K562 (cell line): Measurements from ENCODE around the gene NES. TPM values are rescaled to one million over a fixed set of nuclear protein-coding genes. Genes with fewer than 3 reads are reported as not detected.

Experiments
- ARHGAP35 ChIP-seq: fragments of 450-650 bp; IDR thresholded peaks from 2 replicates; pipeline ENCODE4 v1.6.1; 2018; ENCODE audit not compliant: partially characterized antibody
- CBX1 ChIP-seq: sonication (generic); IDR thresholded peaks from 2 replicates; pipeline ENCODE4 v1.6.1; 2016; ENCODE audit warnings: antibody characterized with exemption, low read depth, mild to moderate bottlenecking
- CC2D1A ChIP-seq: fragments of 450-650 bp; IDR thresholded peaks from 2 replicates; pipeline ENCODE4 v1.6.1; 2017; ENCODE audit warnings: mild to moderate bottlenecking
- FOXM1 ChIP-seq, 2 experiments: fragments of 450-650 bp in 1 of 2; sonication (generic) in 1 of 2; formaldehyde crosslinking in 1 of 2; IDR thresholded peaks; 2 replicates each; pipeline versions ENCODE4 v1.6.1 to v1.9.0; 2017 to 2022; ENCODE audit warnings: low read depth in 2 of 2, mild to moderate bottlenecking in 2 of 2, missing genetic modification reagents in 1 of 2, moderate library complexity in 1 of 2
- GABPB1 ChIP-seq: sonication (generic); formaldehyde crosslinking; IDR thresholded peaks from 2 replicates; pipeline ENCODE4 v1.8.0; 2022; ENCODE audit warnings: mild to moderate bottlenecking, missing genetic modification reagents
- HDAC1 ChIP-seq, 2 experiments: fragments of 450-650 bp; IDR thresholded peaks; 2 replicates each; pipeline ENCODE4 v1.6.1; 2016 to 2017; ENCODE audit warnings: inconsistent platforms in 1 of 2, mild to moderate bottlenecking in 1 of 2, moderate library complexity in 1 of 2
- MYNN ChIP-seq, 2 experiments: sonication (generic); formaldehyde crosslinking in 1 of 2; IDR thresholded peaks; 2 replicates each; pipeline versions ENCODE4 v1.5.0 to v1.6.1; 2016 to 2020; ENCODE audit warnings: antibody characterized with exemption in 1 of 2, missing genetic modification reagents in 1 of 2
- SRSF3 ChIP-seq: fragments of 200-400 bp; formaldehyde crosslinking; IDR thresholded peaks from 2 replicates; pipeline ENCODE4 v1.6.1; 2016; ENCODE audit warnings: mild to moderate bottlenecking, low read length, moderate library complexity; ENCODE audit not compliant: insufficient read depth
- STAG1 ChIP-seq: sonication (generic); formaldehyde crosslinking; IDR thresholded peaks from 2 replicates; pipeline ENCODE4 v1.5.0; 2020; ENCODE audit warnings: missing genetic modification reagents, borderline replicate concordance
- ZNF699 ChIP-seq: fragments of 250-450 bp; sonication (Bioruptor Pico); IDR thresholded peaks from 2 replicates; pipeline ENCODE4 v1.8.0; 2021; ENCODE audit warnings: mild to moderate bottlenecking, moderate library complexity; ENCODE audit not compliant: insufficient replicate concordance
- polyA plus RNA-seq, 8 experiments: library from polyadenylated mRNA; depleted of rRNA in 4 of 8; stranded (reverse) in 5 of 8; unstranded in 3 of 8; fragments of >200 nt; fragmentation: Nextera tagmentation in 2 of 8; fragmentation: Illumina TruSeq in 1 of 8; extraction: Ambion mirVana in 2 of 8; extraction: Trizol in 1 of 8; gene quantifications; 2 replicates each; pipeline versions ENCODE4 v1.2.1 to v1.2.3, GENCODE V29; 2011 to 2014; ENCODE audit warnings: inconsistent platforms in 1 of 8, missing spikeins in 1 of 8
- total RNA-seq, 7 experiments: library from RNA; depleted of rRNA in 6 of 7; stranded (reverse); fragments of >200 nt in 6 of 7; fragmentation: Illumina TruSeq in 2 of 7; extraction: Trizol in 2 of 7; gene quantifications; 2 replicates each; pipeline versions ENCODE4 v1.2.1 to v1.2.3, GENCODE V29; 2011 to 2021; ENCODE audit warnings: low replicate concordance in 1 of 7
- TF ChIP-seq, protein P1 (sequence below), 3 experiments: fragments of 200-800 bp in 1 of 3; fragments of 250-450 bp in 1 of 3; fragments of 450-650 bp in 1 of 3; sonication (Bioruptor Pico) in 1 of 3; sonication (Bioruptor generic) in 1 of 3; formaldehyde crosslinking in 1 of 3; IDR thresholded peaks; 2 replicates each; pipeline versions ENCODE4 v1.6.1 to v1.8.0; 2016 to 2022; ENCODE audit warnings: mild to moderate bottlenecking in 2 of 3, missing genetic modification characterization in 2 of 3, missing compliant biosample characterization in 1 of 3, moderate library complexity in 1 of 3
- TF ChIP-seq, protein P2 (sequence below): sonication (generic); formaldehyde crosslinking; IDR thresholded peaks from 2 replicates; pipeline ENCODE4 v1.8.0; 2023; ENCODE audit warnings: mild to moderate bottlenecking, missing genetic modification reagents
- TF ChIP-seq, protein P3 (sequence below), 3 experiments: IDR thresholded peaks in 2 of 3; conservative IDR thresholded peaks in 1 of 3; 2 replicates each; pipeline ENCODE4 v1.5.1; 2011 to 2012; ENCODE audit warnings: low read length in 3 of 3, mild to moderate bottlenecking in 3 of 3, control low read depth in 2 of 3, improper control_type of control experiment in 1 of 3, inconsistent platforms in 1 of 3, low read depth in 1 of 3, mixed read lengths in 1 of 3, moderate library complexity in 1 of 3; ENCODE audit not compliant: insufficient read depth in 2 of 3
- TF ChIP-seq, protein P4 (sequence below): sonication (generic); formaldehyde crosslinking; IDR thresholded peaks from 2 replicates; pipeline ENCODE4 v1.8.0; 2022; ENCODE audit warnings: mild to moderate bottlenecking, missing genetic modification reagents

Gene NES
- total and polyA plus RNA-seq, 9 of the 15 experiments (the other 6 are each of a cell fraction or from before 2014, with no cell fraction given): 0.10 to 8.6 (median 4.2) TPM

DNA sequence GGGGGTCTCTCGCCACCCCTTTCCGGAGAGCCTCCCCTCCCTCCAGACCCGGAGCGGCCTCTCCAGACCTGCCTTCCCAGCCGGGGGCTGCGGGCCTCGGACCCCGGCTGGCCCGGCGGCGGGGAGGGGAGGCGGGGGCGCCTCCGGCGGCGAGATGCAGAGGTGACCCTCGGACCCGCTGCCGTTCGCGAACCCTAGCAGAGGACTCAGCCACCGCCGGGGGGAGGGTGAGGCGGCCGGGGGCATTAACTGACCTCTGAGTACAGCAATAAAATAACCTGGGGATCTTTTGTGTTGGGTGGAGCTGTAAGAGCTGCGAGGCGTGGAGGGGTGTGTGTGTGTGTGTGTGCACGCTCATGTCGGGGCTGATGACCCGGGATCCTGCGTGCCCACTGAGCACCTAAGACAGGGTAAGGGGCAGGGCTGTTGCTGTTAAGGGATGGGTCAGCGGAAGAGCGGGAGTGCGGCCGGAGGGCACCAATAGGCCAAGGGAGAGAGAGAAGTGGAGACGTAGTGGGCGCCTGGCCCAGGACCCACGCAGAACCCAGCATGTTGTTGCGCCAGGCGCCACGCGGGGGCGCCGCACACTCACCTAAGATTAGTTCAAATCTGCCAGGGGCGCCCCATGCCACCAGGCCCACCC lies 51.6 kb downstream of the NES start (continued):
- TF ChIP-seq, protein P1, sequence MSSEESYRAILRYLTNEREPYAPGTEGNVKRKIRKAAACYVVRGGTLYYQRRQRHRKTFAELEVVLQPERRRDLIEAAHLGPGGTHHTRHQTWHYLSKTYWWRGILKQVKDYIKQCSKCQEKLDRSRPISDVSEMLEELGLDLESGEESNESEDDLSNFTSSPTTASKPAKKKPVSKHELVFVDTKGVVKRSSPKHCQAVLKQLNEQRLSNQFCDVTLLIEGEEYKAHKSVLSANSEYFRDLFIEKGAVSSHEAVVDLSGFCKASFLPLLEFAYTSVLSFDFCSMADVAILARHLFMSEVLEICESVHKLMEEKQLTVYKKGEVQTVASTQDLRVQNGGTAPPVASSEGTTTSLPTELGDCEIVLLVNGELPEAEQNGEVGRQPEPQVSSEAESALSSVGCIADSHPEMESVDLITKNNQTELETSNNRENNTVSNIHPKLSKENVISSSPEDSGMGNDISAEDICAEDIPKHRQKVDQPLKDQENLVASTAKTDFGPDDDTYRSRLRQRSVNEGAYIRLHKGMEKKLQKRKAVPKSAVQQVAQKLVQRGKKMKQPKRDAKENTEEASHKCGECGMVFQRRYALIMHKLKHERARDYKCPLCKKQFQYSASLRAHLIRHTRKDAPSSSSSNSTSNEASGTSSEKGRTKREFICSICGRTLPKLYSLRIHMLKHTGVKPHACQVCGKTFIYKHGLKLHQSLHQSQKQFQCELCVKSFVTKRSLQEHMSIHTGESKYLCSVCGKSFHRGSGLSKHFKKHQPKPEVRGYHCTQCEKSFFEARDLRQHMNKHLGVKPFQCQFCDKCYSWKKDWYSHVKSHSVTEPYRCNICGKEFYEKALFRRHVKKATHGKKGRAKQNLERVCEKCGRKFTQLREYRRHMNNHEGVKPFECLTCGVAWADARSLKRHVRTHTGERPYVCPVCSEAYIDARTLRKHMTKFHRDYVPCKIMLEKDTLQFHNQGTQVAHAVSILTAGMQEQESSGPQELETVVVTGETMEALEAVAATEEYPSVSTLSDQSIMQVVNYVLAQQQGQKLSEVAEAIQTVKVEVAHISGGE (CRISPR knock-in tag; IDR thresholded peaks at IDR 0.05): no peak
- TF ChIP-seq STAG1 (CRISPR knock-in tag) (peak; percentile 41; the same call in 1 of the 2 replicates), ARHGAP35 (peak; percentile 57), MYNN (IDR thresholded peaks at IDR 0.05) (peak; percentile 46; the same call in 1 of the 2 replicates), MYNN (CRISPR knock-in tag; IDR thresholded peaks at IDR 0.05) (no peak), CBX1 (no peak), GABPB1 (no peak; the same call in 1 of the 2 replicates), FOXM1 (IDR thresholded peaks at IDR 0.05; ENCODE audit: low read depth) (no peak), FOXM1 (CRISPR knock-in tag; IDR thresholded peaks at IDR 0.05; ENCODE audit: low read depth) (no peak), SRSF3 (no peak), ZNF699 (CRISPR knock-in tag) (no peak), CC2D1A (peak; percentile 50), HDAC1 (IDR thresholded peaks at IDR 0.05) (peak in 1 of 2 experiments; percentile 74; a peak in 2 of 4 replicates)
- TF ChIP-seq, protein P2, sequence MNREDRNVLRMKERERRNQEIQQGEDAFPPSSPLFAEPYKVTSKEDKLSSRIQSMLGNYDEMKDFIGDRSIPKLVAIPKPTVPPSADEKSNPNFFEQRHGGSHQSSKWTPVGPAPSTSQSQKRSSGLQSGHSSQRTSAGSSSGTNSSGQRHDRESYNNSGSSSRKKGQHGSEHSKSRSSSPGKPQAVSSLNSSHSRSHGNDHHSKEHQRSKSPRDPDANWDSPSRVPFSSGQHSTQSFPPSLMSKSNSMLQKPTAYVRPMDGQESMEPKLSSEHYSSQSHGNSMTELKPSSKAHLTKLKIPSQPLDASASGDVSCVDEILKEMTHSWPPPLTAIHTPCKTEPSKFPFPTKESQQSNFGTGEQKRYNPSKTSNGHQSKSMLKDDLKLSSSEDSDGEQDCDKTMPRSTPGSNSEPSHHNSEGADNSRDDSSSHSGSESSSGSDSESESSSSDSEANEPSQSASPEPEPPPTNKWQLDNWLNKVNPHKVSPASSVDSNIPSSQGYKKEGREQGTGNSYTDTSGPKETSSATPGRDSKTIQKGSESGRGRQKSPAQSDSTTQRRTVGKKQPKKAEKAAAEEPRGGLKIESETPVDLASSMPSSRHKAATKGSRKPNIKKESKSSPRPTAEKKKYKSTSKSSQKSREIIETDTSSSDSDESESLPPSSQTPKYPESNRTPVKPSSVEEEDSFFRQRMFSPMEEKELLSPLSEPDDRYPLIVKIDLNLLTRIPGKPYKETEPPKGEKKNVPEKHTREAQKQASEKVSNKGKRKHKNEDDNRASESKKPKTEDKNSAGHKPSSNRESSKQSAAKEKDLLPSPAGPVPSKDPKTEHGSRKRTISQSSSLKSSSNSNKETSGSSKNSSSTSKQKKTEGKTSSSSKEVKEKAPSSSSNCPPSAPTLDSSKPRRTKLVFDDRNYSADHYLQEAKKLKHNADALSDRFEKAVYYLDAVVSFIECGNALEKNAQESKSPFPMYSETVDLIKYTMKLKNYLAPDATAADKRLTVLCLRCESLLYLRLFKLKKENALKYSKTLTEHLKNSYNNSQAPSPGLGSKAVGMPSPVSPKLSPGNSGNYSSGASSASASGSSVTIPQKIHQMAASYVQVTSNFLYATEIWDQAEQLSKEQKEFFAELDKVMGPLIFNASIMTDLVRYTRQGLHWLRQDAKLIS (CRISPR knock-in tag): 0 out of 2 replicates have a peak, but pooled peaks have one; percentile 51
- TF ChIP-seq, protein P3, sequence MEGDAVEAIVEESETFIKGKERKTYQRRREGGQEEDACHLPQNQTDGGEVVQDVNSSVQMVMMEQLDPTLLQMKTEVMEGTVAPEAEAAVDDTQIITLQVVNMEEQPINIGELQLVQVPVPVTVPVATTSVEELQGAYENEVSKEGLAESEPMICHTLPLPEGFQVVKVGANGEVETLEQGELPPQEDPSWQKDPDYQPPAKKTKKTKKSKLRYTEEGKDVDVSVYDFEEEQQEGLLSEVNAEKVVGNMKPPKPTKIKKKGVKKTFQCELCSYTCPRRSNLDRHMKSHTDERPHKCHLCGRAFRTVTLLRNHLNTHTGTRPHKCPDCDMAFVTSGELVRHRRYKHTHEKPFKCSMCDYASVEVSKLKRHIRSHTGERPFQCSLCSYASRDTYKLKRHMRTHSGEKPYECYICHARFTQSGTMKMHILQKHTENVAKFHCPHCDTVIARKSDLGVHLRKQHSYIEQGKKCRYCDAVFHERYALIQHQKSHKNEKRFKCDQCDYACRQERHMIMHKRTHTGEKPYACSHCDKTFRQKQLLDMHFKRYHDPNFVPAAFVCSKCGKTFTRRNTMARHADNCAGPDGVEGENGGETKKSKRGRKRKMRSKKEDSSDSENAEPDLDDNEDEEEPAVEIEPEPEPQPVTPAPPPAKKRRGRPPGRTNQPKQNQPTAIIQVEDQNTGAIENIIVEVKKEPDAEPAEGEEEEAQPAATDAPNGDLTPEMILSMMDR (IDR thresholded peaks at IDR 0.05 in 2 of 3, conservative IDR thresholded peaks at IDR 0.05 in 1 of 3; ENCODE audit: insufficient read depth in 2 of 3, low read depth in 1 of 3, low read length in 3 of 3): peak; percentile 77 to 89 (median 82)
- TF ChIP-seq, protein P4, sequence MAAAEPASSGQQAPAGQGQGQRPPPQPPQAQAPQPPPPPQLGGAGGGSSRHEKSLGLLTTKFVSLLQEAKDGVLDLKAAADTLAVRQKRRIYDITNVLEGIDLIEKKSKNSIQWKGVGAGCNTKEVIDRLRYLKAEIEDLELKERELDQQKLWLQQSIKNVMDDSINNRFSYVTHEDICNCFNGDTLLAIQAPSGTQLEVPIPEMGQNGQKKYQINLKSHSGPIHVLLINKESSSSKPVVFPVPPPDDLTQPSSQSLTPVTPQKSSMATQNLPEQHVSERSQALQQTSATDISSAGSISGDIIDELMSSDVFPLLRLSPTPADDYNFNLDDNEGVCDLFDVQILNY (CRISPR knock-in tag): 0 out of 2 replicates have a peak, but pooled peaks have one; percentile 10
